ENCODE data around the gene MAMDC2. TPM values are rescaled to one million over a fixed set of nuclear protein-coding genes. Genes with fewer than 3 reads are reported as not detected.

MAMDC2 gene
- total and polyA plus RNA-seq, 2 of the 8 experiments (the other 6 are each of a cell fraction or from before 2014, with no cell fraction given) = 6.1 to 15.4 TPM

DNA sequence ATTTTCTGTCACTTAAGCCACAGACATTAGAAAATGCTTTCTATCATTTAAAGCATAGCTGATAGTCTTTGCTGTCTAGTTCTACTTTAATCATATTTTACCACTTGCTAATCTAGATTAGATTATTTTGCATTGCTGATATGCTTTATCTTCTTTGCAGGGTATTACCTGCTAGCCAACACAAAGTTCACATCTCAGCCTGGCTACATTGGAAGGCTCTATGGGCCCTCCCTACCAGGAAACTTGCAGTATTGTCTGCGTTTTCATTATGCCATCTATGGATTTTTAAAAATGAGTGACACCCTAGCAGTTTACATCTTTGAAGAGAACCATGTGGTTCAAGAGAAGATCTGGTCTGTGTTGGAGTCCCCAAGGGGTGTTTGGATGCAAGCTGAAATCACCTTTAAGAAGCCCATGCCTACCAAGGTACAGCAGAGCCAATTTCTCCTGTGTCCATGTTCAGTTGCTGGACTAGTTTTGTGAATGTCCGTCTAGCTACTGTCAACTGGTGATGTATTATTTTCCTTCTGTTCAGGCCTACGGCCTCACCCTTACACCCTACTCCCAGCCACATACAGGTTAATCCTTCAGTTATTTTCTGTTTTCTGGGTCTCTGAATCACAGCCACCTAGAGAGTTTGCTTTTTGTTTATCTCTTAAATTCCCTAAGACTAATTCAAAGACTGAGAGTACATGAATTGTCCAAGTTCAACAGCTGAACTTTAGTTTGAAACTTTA lies 99.9 kb downstream of the MAMDC2 start:
- ChIA-PET CTCF (ENCODE audit: partially characterized antibody) (interaction anchor here (1.8 kb wide), 1 partner anchor 11 kb away, joined by 4 read pairs; no protein-coding TSS in a partner anchor), POLR2A (ENCODE audit: partially characterized antibody) (no interaction called here)
- no peak overlapping the region for H2BK120ac ChIP-seq (replicated peaks; ENCODE audit: low read depth, low read length)
- H3K4ac ChIP-seq (replicated peaks; ENCODE audit: insufficient read length, low read depth, low read length) = no peak overlapping the region
- H3K4me2 ChIP-seq (ENCODE audit: insufficient read depth in 1 of 2, low read depth in 2 of 2, low read length in 2 of 2) = no peak overlapping the region
- no peak overlapping the region for H3K9ac ChIP-seq (replicated peaks in 1 of 4; ENCODE audit: extremely low read depth in 1 of 4, low read depth in 3 of 4, low read length in 3 of 4)
- H3K27me3 ChIP-seq (replicated peaks in 1 of 4; ENCODE audit: control insufficient read depth in 3 of 4, extremely low read depth in 1 of 4, insufficient read depth in 3 of 4, low read length in 3 of 4) = no peaks in the 10 kb centered on the region
- H3K36me3 ChIP-seq (ENCODE audit: control insufficient read depth in 2 of 4, insufficient read depth in 4 of 4, low read length in 3 of 4) = no peaks in the 10 kb centered on the region
- H3K27ac ChIP-seq (ENCODE audit: low read depth, low read length) = no peak overlapping the region
- no peak overlapping the region for H3K56ac ChIP-seq (replicated peaks; ENCODE audit: insufficient read length, low read depth, low read length)
- no peak for TF ChIP-seq SP4 (IDR thresholded peaks at IDR 0.05; ENCODE audit: low read length)
- TF ChIP-seq RXRA (IDR thresholded peaks at IDR 0.05; ENCODE audit: insufficient read depth, low read depth, low read length) = no peak
- TF ChIP-seq TAF7 (optimal IDR thresholded peaks at IDR 0.05; ENCODE audit: borderline replicate concordance, low read depth, low read length) = no peak
- no peak for TF ChIP-seq POLR2AphosphoS5 (IDR thresholded peaks at IDR 0.05; ENCODE audit: low read depth, low read length)
- TF ChIP-seq, protein P1, sequence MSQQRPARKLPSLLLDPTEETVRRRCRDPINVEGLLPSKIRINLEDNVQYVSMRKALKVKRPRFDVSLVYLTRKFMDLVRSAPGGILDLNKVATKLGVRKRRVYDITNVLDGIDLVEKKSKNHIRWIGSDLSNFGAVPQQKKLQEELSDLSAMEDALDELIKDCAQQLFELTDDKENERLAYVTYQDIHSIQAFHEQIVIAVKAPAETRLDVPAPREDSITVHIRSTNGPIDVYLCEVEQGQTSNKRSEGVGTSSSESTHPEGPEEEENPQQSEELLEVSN (IDR thresholded peaks at IDR 0.05) = no peak
- TF ChIP-seq CBX5 (IDR thresholded peaks at IDR 0.05; ENCODE audit: low read depth, low read length) = no peak
- TF ChIP-seq JUN (IDR thresholded peaks at IDR 0.05; ENCODE audit: low read depth, low read length) = no peak
- no peak for TF ChIP-seq SUZ12 (IDR thresholded peaks at IDR 0.05; ENCODE audit: low read length)
- DNase-seq (ENCODE audit: low read depth in 1 of 2, low spot score in 2 of 2) (no peak), FAIRE-seq (no peak)
- no peaks in the 10 kb centered on the region for H3K79me1 ChIP-seq (ENCODE audit: low read depth, low read length)
- H2BK5ac ChIP-seq (ENCODE audit: low read depth, low read length) = no peak overlapping the region
- no peaks in the 10 kb centered on the region for H3K9me3 ChIP-seq (ENCODE audit: insufficient read depth in 2 of 2, low read depth in 1 of 2, low read length in 1 of 2)
- no peak overlapping the region for H3K18ac ChIP-seq (ENCODE audit: extremely low read depth, low read length)
- no peak overlapping the region for H4K91ac ChIP-seq (replicated peaks; ENCODE audit: insufficient read length, low read length)
- H2BK12ac ChIP-seq (ENCODE audit: low read depth, low read length) = no peak overlapping the region
- H3K4me3 ChIP-seq (ENCODE audit: extremely low read depth in 1 of 4, insufficient read depth in 2 of 4, low read depth in 3 of 4, low read length in 4 of 4) = no peak overlapping the region
- H2AFZ ChIP-seq (ENCODE audit: low read length) = no peak overlapping the region
- H4K5ac ChIP-seq (ENCODE audit: insufficient read length, low read depth, low read length) = no peak overlapping the region
- H3K4me1 ChIP-seq (replicated peaks in 1 of 4; ENCODE audit: control insufficient read depth in 3 of 4, insufficient read depth in 4 of 4, low read length in 3 of 4) = no peaks in the 10 kb centered on the region
- H3K23ac ChIP-seq (ENCODE audit: insufficient read length) = no peak overlapping the region
- no peaks in the 10 kb centered on the region for H3K23me2 ChIP-seq (ENCODE audit: low read depth, low read length)
- no peak overlapping the region for H2AK5ac ChIP-seq (ENCODE audit: low read depth, low read length)
- H2BK20ac ChIP-seq (ENCODE audit: low read length) = no peak overlapping the region
- no peak overlapping the region for H2BK15ac ChIP-seq (ENCODE audit: low read length)
- no peaks in the 10 kb centered on the region for H3K79me2 ChIP-seq (ENCODE audit: control insufficient read depth in 1 of 2, insufficient read depth in 2 of 2, low read length in 2 of 2)
- no peak overlapping the region for H3K14ac ChIP-seq (ENCODE audit: insufficient read length)
- H4K8ac ChIP-seq (ENCODE audit: extremely low read depth, insufficient read depth, low read length) = no peak overlapping the region
- H4K20me1 ChIP-seq (replicated peaks in 1 of 2; ENCODE audit: control insufficient read depth in 1 of 2, insufficient read depth in 2 of 2, low read length in 2 of 2) = no peaks in the 10 kb centered on the region
- 81% methylated on average over 3 of the region's 3 CpGs; no CpG with 5 or more reads in 1 of the 2 experiments for WGBS, 2 experiments (ENCODE audit: extremely low coverage in 1 of 2, insufficient coverage in 1 of 2, insufficient read length in 1 of 2, insufficient replicate concordance in 2 of 2, low coverage in 1 of 2, low lambda C conversion rate in 2 of 2, missing lambda C conversion rate in 1 of 2)

Data from H1 (cell line).